Lower leg skin (tissue), 4 donors: Measurements from ENCODE around the gene RERE. TPM values are rescaled to one million over a fixed set of nuclear protein-coding genes. Genes with fewer than 3 reads are reported as not detected.

ENCODE experiments used
- DNase-seq, 2 donors: peaks; one replicate each; pipeline ENCODE4 v3.0.0-alpha.2; 2019; ENCODE audit warnings: low spot score in 2 of 2
- H3K4me3 ChIP-seq: fragments of 200-600 bp; sonication (generic); 2 replicates; pipeline ENCODE4 v1.5.1; 2017; ENCODE audit warnings: mild to moderate bottlenecking, low read depth; ENCODE audit not compliant: poor library complexity, severe bottlenecking
- CTCF ChIP-seq, 3 donors: fragments of 450-650 bp; IDR thresholded peaks; one replicate each; pipeline ENCODE4 v1.5.1; 2016; ENCODE audit warnings: antibody characterized with exemption in 3 of 3, mild to moderate bottlenecking in 3 of 3, moderate library complexity in 2 of 3
- POLR2A ChIP-seq, 2 donors: fragments of 450-650 bp; IDR thresholded peaks; one replicate each; pipeline ENCODE4 v1.6.1; 2016 to 2017; ENCODE audit warnings: antibody characterized with exemption in 2 of 2, mild to moderate bottlenecking in 1 of 2, moderate library complexity in 1 of 2
- WGBS, 2 donors: methylation state at CpG; one replicate each; pipeline ENCODE4 v1.1.5; 2018; 5-methylcytosine and 5-hydroxymethylcytosine counted together
- intact Hi-C: fragments of 100-400 bp; cut with DNase I; formaldehyde crosslinking; loops from one replicate; pipeline ENCODE4 v1.15.0; 2023; ENCODE audit warnings: low total_unique reads
- total RNA-seq, 4 donors: library from RNA; depleted of rRNA; stranded (reverse); fragments of >200 nt; gene quantifications; one replicate each; pipeline ENCODE4 v1.1.0, GENCODE V29; 2016

Gene RERE
- total RNA-seq, 4 donors from 2014 or later = 41.0 to 84.9 (median 76.8) TPM

GRCh38 chr1:8472668-8473067 is 344.8 kb downstream of the RERE start:
- no peak for DNase-seq
- TF ChIP-seq CTCF (IDR thresholded peaks at IDR 0.05) = no peak
- no peak for TF ChIP-seq POLR2A (IDR thresholded peaks at IDR 0.05)
- intact Hi-C loops = no loop called here
- H3K4me3 ChIP-seq = no peak overlapping the region
- WGBS, 2 donors = 92 to 96% methylated on average over 2 of the region's 2 CpGs

GRCh38 chr1:8471451-8471850 is 346.0 kb downstream of the RERE start:
- intact Hi-C loops = no loop called here
- DNase-seq = no peak
- 95 to 97% methylated on average over 5 of the region's 5 CpGs for whole genome bisulfite sequencing, 2 donors
- no peak overlapping the region for H3K4me3 ChIP-seq
- TF ChIP-seq CTCF (IDR thresholded peaks at IDR 0.05) (no peak), POLR2A (IDR thresholded peaks at IDR 0.05) (no peak)

- no peak for TF ChIP-seq CTCF (IDR thresholded peaks at IDR 0.05)
- TF ChIP-seq POLR2A (IDR thresholded peaks at IDR 0.05) = no peak
- intact Hi-C loops = no loop called here
- WGBS, 2 donors = 93 to 97% methylated on average over 4 of the region's 4 CpGs
- H3K4me3 ChIP-seq = no peak overlapping the region
- no peak for DNase-seq
Observed at GRCh38 chr1:8468751-8469150, 348.7 kb downstream of the RERE start.

GRCh38 chr1:8467308-8467707 is 350.1 kb downstream of the RERE start:
- TF ChIP-seq CTCF (IDR thresholded peaks at IDR 0.05) = no peak
- TF ChIP-seq POLR2A (IDR thresholded peaks at IDR 0.05) = no peak
- intact Hi-C loops = no loop called here
- 46 to 70% methylated on average over 3 of the region's 3 CpGs for WGBS, 2 donors

GRCh38 chr1:8465692-8466091 is 351.7 kb downstream of the RERE start:
- 63 to 71% methylated on average over 13 of the region's 13 CpGs for WGBS, 2 donors
- intact Hi-C loops = no loop called here
- DNase-seq = no peak
- no peak for TF ChIP-seq CTCF (IDR thresholded peaks at IDR 0.05)
- no peak overlapping the region for H3K4me3 ChIP-seq

More at GRCh38 chr1:8467308-8467707, 350.1 kb downstream of the RERE start:
- no peak for DNase-seq
- no peak overlapping the region for H3K4me3 ChIP-seq

- H3K4me3 ChIP-seq = no peak overlapping the region
- TF ChIP-seq CTCF (IDR thresholded peaks at IDR 0.05) (no peak), POLR2A (IDR thresholded peaks at IDR 0.05) (no peak)
- 54 to 58% methylated on average over 5 of the region's 5 CpGs for WGBS, 2 donors
- intact Hi-C loops = no loop called here
- DNase-seq = no peak
Observed at GRCh38 chr1:8465013-8465412, 352.4 kb downstream of the RERE start.
